Natural killer cell (primary cell): ENCODE results near the gene SLC25A42. TPM values are rescaled to one million over a fixed set of nuclear protein-coding genes. Genes with fewer than 3 reads are reported as not detected.
"Not testable (repeated sequence)": the region's sequence is repeated elsewhere in the genome, so short reads cannot be mapped to it uniquely, and the experiment has no call there.

Source experiments
- ATAC-seq, 3 donors: fragments of 150-1000 bp in 2 of 3; fragments of 200-7000 bp in 1 of 3; cut with Tn5 transposase; 1 replicate in 1 of 3; 2 replicates in 2 of 3; pipeline ENCODE4 v1.10.0; 2021; ENCODE audit warnings: mild to moderate bottlenecking in 2 of 3, moderate library complexity in 2 of 3
- DNase-seq, 2 donors: peaks; one replicate each; pipeline versions ENCODE4 v3.0.0 to v3.0.0-alpha.2; 2013 to 2021; ENCODE audit warnings: mixed read lengths in 1 of 2
- H3K27ac ChIP-seq: one replicate; pipeline ENCODE4 v1.5.1; 2013; ENCODE audit warnings: mild to moderate bottlenecking, low read length
- H3K27me3 ChIP-seq: one replicate; pipeline ENCODE4 v1.6.1; 2013; ENCODE audit warnings: low read length; ENCODE audit not compliant: control insufficient read depth, insufficient read depth
- H3K36me3 ChIP-seq: one replicate; pipeline ENCODE4 v1.6.1; 2013; ENCODE audit warnings: low read length; ENCODE audit not compliant: control insufficient read depth, insufficient read depth
- H3K4me1 ChIP-seq: one replicate; pipeline ENCODE4 v1.6.1; 2013; ENCODE audit warnings: low read length; ENCODE audit not compliant: control insufficient read depth, insufficient read depth
- H3K4me3 ChIP-seq: one replicate; pipeline ENCODE4 v1.5.1; 2013; ENCODE audit warnings: low read length
- H3K9me3 ChIP-seq: one replicate; pipeline ENCODE4 v1.6.1; 2013; ENCODE audit warnings: low read length; ENCODE audit not compliant: control insufficient read depth, insufficient read depth
- H3K27ac Mint-ChIP-seq, 2 donors: one replicate each; pipeline ENCODE4 v1.8.0; 2022; ENCODE audit warnings: mild to moderate bottlenecking in 2 of 2, mixed read lengths in 2 of 2, moderate library complexity in 1 of 2
- H3K27me3 Mint-ChIP-seq, 2 donors: one replicate each; pipeline ENCODE4 v1.8.0; 2022; ENCODE audit warnings: low read depth in 2 of 2, mixed read lengths in 2 of 2
- H3K36me3 Mint-ChIP-seq: one replicate; pipeline ENCODE4 v1.8.0; 2022; ENCODE audit warnings: mixed read lengths
- H3K4me1 Mint-ChIP-seq, 2 donors: one replicate each; pipeline ENCODE4 v1.8.0; 2022; ENCODE audit warnings: mixed read lengths in 2 of 2
- H3K4me3 Mint-ChIP-seq: one replicate; pipeline ENCODE4 v1.8.0; 2022; ENCODE audit warnings: mild to moderate bottlenecking, moderate library complexity, mixed read lengths
- H3K9me3 Mint-ChIP-seq, 2 donors: one replicate each; pipeline ENCODE4 v1.8.0; 2022; ENCODE audit warnings: mixed read lengths in 2 of 2
- WGBS: methylation state at CpG from one replicate; pipeline ENCODE4 v1.1.7; 2013; ENCODE audit warnings: missing lambda C conversion rate; ENCODE audit not compliant: insufficient coverage; 5-methylcytosine and 5-hydroxymethylcytosine counted together
- intact Hi-C: fragments of 100-400 bp; cut with micrococcal nuclease; formaldehyde crosslinking; loops from one replicate; pipeline ENCODE4 v1.14.2; 2022
- total RNA-seq, 4 donors: library from RNA; stranded (reverse); fragments of 120-200 nt in 1 of 4; gene quantifications; one replicate each; pipeline versions ENCODE4 v1.2.3 to v1.2.4, GENCODE V29; 2013 to 2022
- TF ChIP-seq, protein P1 (sequence below): fragments of 200-600 bp; IDR thresholded peaks from one replicate; pipeline ENCODE4 v1.8.0; 2022; ENCODE audit warnings: antibody characterized with exemption

The SLC25A42 gene, protein sequence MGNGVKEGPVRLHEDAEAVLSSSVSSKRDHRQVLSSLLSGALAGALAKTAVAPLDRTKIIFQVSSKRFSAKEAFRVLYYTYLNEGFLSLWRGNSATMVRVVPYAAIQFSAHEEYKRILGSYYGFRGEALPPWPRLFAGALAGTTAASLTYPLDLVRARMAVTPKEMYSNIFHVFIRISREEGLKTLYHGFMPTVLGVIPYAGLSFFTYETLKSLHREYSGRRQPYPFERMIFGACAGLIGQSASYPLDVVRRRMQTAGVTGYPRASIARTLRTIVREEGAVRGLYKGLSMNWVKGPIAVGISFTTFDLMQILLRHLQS
- 10 to 100 TPM; 34.6 to 50.3 (median 41.8) TPM for total RNA-seq
- 16.8 TPM for total RNA-seq (2013)

DNA sequence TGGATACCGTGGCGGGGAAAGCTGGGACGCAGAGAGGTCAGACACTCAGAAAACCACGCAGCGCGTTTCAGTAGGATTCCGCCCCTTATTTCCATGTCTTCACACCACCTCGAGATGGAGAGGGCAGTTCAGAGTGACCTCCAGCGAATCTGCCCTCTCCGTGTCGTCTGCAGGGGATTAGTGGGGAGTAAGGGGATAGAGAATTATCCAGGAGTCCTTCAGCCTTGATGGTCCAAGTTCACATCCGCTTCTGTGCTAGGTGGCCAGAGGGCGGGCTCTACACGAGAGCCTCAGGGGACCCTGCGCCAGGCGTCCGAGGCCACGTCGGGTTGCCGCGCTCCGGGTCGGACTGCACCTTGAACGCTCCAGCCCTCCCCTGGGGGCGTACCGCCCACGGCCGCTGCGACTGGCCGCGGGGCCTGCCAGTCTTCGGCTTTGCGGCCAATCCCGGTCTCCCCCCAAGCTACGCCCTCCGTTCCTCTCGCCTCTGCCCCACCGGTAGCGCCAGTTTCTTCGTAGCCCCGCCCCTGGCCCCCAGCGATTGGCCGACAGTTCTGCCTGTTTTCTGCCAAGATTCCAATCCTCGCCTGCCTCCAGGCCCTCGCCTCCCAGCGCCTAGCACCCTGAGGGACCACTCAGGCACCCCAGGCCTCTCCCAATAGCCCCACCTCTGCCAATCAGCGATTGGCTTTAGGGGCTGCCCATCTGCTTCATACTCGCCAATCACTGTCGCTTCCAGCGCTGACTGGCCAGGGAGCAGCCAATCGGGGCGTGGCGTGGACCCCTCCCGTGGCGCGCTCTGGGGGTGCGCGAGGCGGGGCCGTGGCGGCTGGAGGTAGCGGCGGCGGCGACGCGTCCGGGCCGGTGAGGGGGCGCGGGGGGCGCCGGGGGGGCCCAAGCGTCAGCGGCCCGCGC is at the start of gene SLC25A42:
Gene SLC25A42, plus strand, starts transcription at position 812 of the 915 bp plus-strand sequence. CDS start 32,131 bp downstream, outside the sequence.
- Histone ChIP-seq H3K4me1 (peaks cover 49% of the 10 kb centered on the region), H3K4me3 (peak within 1 kb of the TSS; percentile 78), H3K27ac (peak within 1 kb of the TSS; percentile 81), H3K9me3 (no peaks in the 10 kb centered on the region), H3K27me3 (no peaks in the 10 kb centered on the region), H3K36me3 (no peaks in the 10 kb centered on the region)
- no peaks in the 10 kb centered on the region for H3K27me3 Mint-ChIP-seq
- H3K4me3 Mint-ChIP-seq = peak within 1 kb of the TSS; percentile 89
- H3K4me1 Mint-ChIP-seq = peaks cover 14 to 48% of the 10 kb centered on the region in 2 donors
- intact Hi-C loops = loop anchor here (1.0 to 5.0 kb wide), 5 partner anchors 23 to 144 kb away; partner anchors contain the start of genes BORCS8, COPE, DDX49 and RFXANK
- DNase-seq = peak; percentile 99
- no peaks in the 10 kb centered on the region for H3K9me3 Mint-ChIP-seq
- no peaks in the 10 kb centered on the region for H3K36me3 Mint-ChIP-seq
- peak; percentile 87 to 96 (median 89) for ATAC-seq
- TF ChIP-seq, protein P1, sequence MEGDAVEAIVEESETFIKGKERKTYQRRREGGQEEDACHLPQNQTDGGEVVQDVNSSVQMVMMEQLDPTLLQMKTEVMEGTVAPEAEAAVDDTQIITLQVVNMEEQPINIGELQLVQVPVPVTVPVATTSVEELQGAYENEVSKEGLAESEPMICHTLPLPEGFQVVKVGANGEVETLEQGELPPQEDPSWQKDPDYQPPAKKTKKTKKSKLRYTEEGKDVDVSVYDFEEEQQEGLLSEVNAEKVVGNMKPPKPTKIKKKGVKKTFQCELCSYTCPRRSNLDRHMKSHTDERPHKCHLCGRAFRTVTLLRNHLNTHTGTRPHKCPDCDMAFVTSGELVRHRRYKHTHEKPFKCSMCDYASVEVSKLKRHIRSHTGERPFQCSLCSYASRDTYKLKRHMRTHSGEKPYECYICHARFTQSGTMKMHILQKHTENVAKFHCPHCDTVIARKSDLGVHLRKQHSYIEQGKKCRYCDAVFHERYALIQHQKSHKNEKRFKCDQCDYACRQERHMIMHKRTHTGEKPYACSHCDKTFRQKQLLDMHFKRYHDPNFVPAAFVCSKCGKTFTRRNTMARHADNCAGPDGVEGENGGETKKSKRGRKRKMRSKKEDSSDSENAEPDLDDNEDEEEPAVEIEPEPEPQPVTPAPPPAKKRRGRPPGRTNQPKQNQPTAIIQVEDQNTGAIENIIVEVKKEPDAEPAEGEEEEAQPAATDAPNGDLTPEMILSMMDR = no peak
- H3K27ac Mint-ChIP-seq = peak within 1 kb of the TSS; percentile 77 to 93
- WGBS = 5% methylated on average over 77 of the region's 77 CpGs

DNA sequence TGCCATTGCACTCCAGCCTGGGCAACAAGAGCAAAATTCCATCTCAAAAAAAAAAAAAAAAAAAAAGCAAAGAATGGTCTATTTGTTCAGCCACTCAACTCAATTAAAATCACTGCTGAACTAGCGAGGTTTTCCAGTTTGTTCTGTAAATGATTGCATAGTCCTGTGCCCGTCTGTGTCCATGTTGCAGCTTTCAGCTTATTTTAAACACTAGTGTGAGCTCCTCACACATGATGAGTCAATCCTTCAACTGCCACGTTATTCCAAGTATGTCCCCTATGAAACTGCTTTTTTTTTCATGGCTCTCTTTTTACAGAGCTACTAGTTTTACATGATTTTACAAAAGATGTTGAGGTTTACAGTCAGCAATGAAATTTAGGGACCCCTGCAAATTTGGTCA is 42.7 kb upstream of the SLC25A42 start:
- Histone ChIP-seq H3K4me1 (no peaks in the 10 kb centered on the region), H3K27me3 (no peaks in the 10 kb centered on the region), H3K4me3 (no peak overlapping the region), H3K36me3 (peaks cover 59% of the 10 kb centered on the region), H3K27ac (no peak overlapping the region), H3K9me3 (no peaks in the 10 kb centered on the region)
- H3K27me3 Mint-ChIP-seq = no peaks in the 10 kb centered on the region
- H3K27ac Mint-ChIP-seq = no peak overlapping the region
- ATAC-seq (no peak), DNase-seq (no peak)
- TF ChIP-seq, protein P1 = no peak
- peaks cover 21% of the 10 kb centered on the region for H3K36me3 Mint-ChIP-seq
- no peak overlapping the region for H3K4me3 Mint-ChIP-seq
- no peaks in the 10 kb centered on the region for H3K9me3 Mint-ChIP-seq
- H3K4me1 Mint-ChIP-seq = peaks cover 26 to 32% of the 10 kb centered on the region in 2 donors
- WGBS = 88% methylated on average over 3 of the region's 3 CpGs
- intact Hi-C loops = no loop called here

DNA sequence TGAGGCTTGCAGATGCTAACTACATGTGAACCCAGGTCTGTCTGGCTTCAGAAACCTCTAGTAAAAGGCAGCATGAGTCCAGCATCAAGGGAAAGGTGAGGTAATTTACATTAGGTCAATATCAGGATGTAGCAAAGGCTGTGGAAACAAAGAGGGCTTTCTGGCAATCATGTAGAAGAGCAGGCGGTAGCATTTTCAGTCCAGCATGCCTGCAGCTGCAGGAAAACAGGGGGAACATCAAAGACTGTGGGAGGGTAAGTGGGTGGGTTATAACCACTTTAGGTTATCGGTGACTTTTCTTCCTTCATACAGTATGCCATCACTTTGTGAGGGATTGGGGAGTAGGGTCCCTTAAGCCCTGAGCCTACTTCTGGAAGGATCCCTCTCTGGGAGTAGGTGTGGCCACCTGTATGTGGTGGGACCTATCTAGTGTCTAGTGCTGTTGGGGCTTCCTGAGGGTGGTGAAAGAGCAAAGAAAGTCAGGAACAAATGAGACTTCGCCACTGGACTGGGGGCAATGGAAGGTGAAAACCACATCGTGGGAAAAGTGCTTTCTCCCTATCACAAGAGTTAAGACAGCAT is 41.3 kb upstream of the SLC25A42 start:
- no peak for ATAC-seq
- DNase-seq = no peak
- Histone ChIP-seq H3K4me1 (no peaks in the 10 kb centered on the region), H3K27me3 (no peaks in the 10 kb centered on the region), H3K4me3 (no peak overlapping the region), H3K9me3 (no peaks in the 10 kb centered on the region), H3K27ac (no peak overlapping the region), H3K36me3 (peaks cover 60% of the 10 kb centered on the region)
- TF ChIP-seq, protein P1 = no peak
- H3K4me3 Mint-ChIP-seq = no peak overlapping the region
- intact Hi-C loops = no loop called here
- H3K4me1 Mint-ChIP-seq = peaks cover 36 to 39% of the 10 kb centered on the region in 2 donors
- H3K27ac Mint-ChIP-seq = peak overlapping the region in 1 of 2 donors; percentile 60
- peaks cover 22% of the 10 kb centered on the region for H3K36me3 Mint-ChIP-seq
- H3K9me3 Mint-ChIP-seq = no peaks in the 10 kb centered on the region
- H3K27me3 Mint-ChIP-seq = no peaks in the 10 kb centered on the region
- 73% methylated on average over 3 of the region's 4 CpGs for WGBS

DNA sequence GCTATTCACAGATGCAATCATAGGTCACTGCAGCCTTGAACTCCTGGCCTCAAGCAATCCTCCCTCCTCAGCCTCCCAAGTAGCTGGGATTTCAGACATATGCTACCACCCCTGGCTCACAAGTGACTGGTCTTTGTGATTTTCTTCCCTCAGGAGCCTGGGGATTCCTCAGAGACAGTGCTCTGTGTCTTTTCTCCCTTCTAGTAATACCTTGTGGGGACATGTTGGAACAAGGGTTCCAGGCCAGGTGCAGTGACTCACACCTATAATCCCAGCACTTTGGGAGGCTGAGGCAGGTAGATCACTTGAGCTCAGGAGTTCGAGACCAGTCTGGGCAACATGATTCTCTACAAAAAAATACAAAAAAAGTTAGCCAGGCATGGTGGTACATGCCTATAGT is 40.4 kb upstream of the SLC25A42 start:
- H3K27ac Mint-ChIP-seq = peak overlapping the region in 1 of 2 donors; percentile 60

More for the DNA sequence above, 40.4 kb upstream of the SLC25A42 start:
- H3K27ac ChIP-seq, H3K9me3 Mint-ChIP-seq, H3K4me3 Mint-ChIP-seq, H3K4me3 ChIP-seq, DNase-seq, H3K27me3 Mint-ChIP-seq, H3K4me1 ChIP-seq, intact Hi-C loops, H3K9me3 ChIP-seq, ATAC-seq, H3K27me3 ChIP-seq: not testable (repeated sequence)
- WGBS = 100% methylated on average over 1 of the region's 1 CpG
- peaks cover 44 to 46% of the 10 kb centered on the region in 2 donors for H3K4me1 Mint-ChIP-seq
- H3K36me3 ChIP-seq = peaks cover 64% of the 10 kb centered on the region
- peaks cover 22% of the 10 kb centered on the region for H3K36me3 Mint-ChIP-seq
